Subcutaneous adipose tissue (tissue), 4 donors: ENCODE results near the gene S100PBP. TPM values are rescaled to one million over a fixed set of nuclear protein-coding genes. Genes with fewer than 3 reads are reported as not detected.

Experiments
- CTCF ChIP-seq: fragments of 450-650 bp; IDR thresholded peaks from one replicate; pipeline ENCODE4 v1.5.1; 2016; ENCODE audit warnings: low read depth, mild to moderate bottlenecking, control low read depth, antibody characterized with exemption, moderate library complexity
- total RNA-seq, 4 donors: library from RNA; depleted of rRNA; stranded (reverse); fragments of >200 nt; gene quantifications; one replicate each; pipeline ENCODE4 v1.1.0, GENCODE V29; 2016

S100PBP gene
- total RNA-seq, 4 donors from 2014 or later, result 21.2 to 46.6 (median 37.3) TPM

- no peak for TF ChIP-seq CTCF
Measured at GRCh38 chr1:32779242-32779641, 38.2 kb upstream of the S100PBP start.

- TF ChIP-seq CTCF, result no peak
Measured at GRCh38 chr1:32780005-32780404, 37.4 kb upstream of the S100PBP start.

GRCh38 chr1:32780628-32781234 is 36.7 kb upstream of the S100PBP start:
- no peak for TF ChIP-seq CTCF

GRCh38 chr1:32782086-32782485 is 35.4 kb upstream of the S100PBP start:
- TF ChIP-seq CTCF, result no peak

- TF ChIP-seq CTCF, result no peak
Measured at GRCh38 chr1:32783851-32784250, 33.6 kb upstream of the S100PBP start.

GRCh38 chr1:32784817-32785216 is 32.6 kb upstream of the S100PBP start:
- TF ChIP-seq CTCF, result no peak

GRCh38 chr1:32786856-32787255 is 30.6 kb upstream of the S100PBP start:
- no peak for TF ChIP-seq CTCF
